ENCODE results near the gene PON3. TPM values are rescaled to one million over a fixed set of nuclear protein-coding genes. Genes with fewer than 3 reads are reported as not detected.

Gene PON3
- total RNA-seq, 4 donors from 2014 or later, result 10.1 to 10.6 TPM; not detected in 2

- H3K36me3 ChIP-seq, result no peaks in the 10 kb centered on the region
- TF ChIP-seq CTCF (IDR thresholded peaks at IDR 0.05) (no peak), POLR2A (IDR thresholded peaks at IDR 0.05) (no peak)
- intact Hi-C loops (cut with DNase I; ENCODE audit: low total_unique reads), result no loop called here
- no peaks in the 10 kb centered on the region for H3K9me3 ChIP-seq
- no peak overlapping the region for H3K27ac ChIP-seq
- H3K27me3 ChIP-seq, result no peaks in the 10 kb centered on the region
- no peak overlapping the region for H3K4me3 ChIP-seq
- no peak for DNase-seq
- H3K4me1 ChIP-seq, result no peaks in the 10 kb centered on the region
Observed at GRCh38 chr7:95317966-95318365, 78.2 kb downstream of the PON3 start.

GRCh38 chr7:95317546-95317945 lies 78.6 kb downstream of the PON3 start:
- intact Hi-C loops (cut with DNase I; ENCODE audit: low total_unique reads), result no loop called here

GRCh38 chr7:95316588-95316987 lies 79.6 kb downstream of the PON3 start:
- Histone ChIP-seq H3K9me3 (no peaks in the 10 kb centered on the region), H3K27ac (no peak overlapping the region), H3K27me3 (no peaks in the 10 kb centered on the region), H3K4me3 (no peak overlapping the region), H3K4me1 (no peaks in the 10 kb centered on the region), H3K36me3 (no peaks in the 10 kb centered on the region)
- no peak for DNase-seq
- TF ChIP-seq POLR2A (IDR thresholded peaks at IDR 0.05), result no peak
- TF ChIP-seq CTCF (IDR thresholded peaks at IDR 0.05), result no peak
- intact Hi-C loops (cut with DNase I; ENCODE audit: low total_unique reads), result no loop called here

More at GRCh38 chr7:95317546-95317945, 78.6 kb downstream of the PON3 start:
- no peak for DNase-seq
- Histone ChIP-seq H3K36me3 (no peaks in the 10 kb centered on the region), H3K4me3 (no peak overlapping the region), H3K4me1 (no peaks in the 10 kb centered on the region), H3K9me3 (no peaks in the 10 kb centered on the region), H3K27ac (no peak overlapping the region), H3K27me3 (no peaks in the 10 kb centered on the region)
- TF ChIP-seq CTCF (IDR thresholded peaks at IDR 0.05) (no peak), POLR2A (IDR thresholded peaks at IDR 0.05) (no peak)

- Histone ChIP-seq H3K4me1 (no peaks in the 10 kb centered on the region), H3K9me3 (no peaks in the 10 kb centered on the region), H3K36me3 (no peaks in the 10 kb centered on the region), H3K4me3 (no peak overlapping the region), H3K27me3 (no peaks in the 10 kb centered on the region), H3K27ac (no peak overlapping the region)
- TF ChIP-seq CTCF (IDR thresholded peaks at IDR 0.05) (no peak), POLR2A (IDR thresholded peaks at IDR 0.05) (no peak)
- DNase-seq, result no peak
- intact Hi-C loops (cut with DNase I; ENCODE audit: low total_unique reads), result no loop called here
Observed at GRCh38 chr7:95312561-95312960, 83.6 kb downstream of the PON3 start.

- no peaks in the 10 kb centered on the region for H3K36me3 ChIP-seq
- no peak overlapping the region for H3K4me3 ChIP-seq
- H3K9me3 ChIP-seq, result no peaks in the 10 kb centered on the region
- TF ChIP-seq CTCF (IDR thresholded peaks at IDR 0.05) (no peak), POLR2A (IDR thresholded peaks at IDR 0.05) (no peak)
- no peak overlapping the region for H3K27ac ChIP-seq
- DNase-seq, result no peak
- H3K27me3 ChIP-seq, result no peaks in the 10 kb centered on the region
- intact Hi-C loops (cut with DNase I; ENCODE audit: low total_unique reads), result no loop called here
- no peaks in the 10 kb centered on the region for H3K4me1 ChIP-seq
Observed at GRCh38 chr7:95311389-95311788, 84.8 kb downstream of the PON3 start.

All from uterus (tissue), 4 donors.